ENCODE results near the gene DNAH9.

Gene DNAH9

DNA sequence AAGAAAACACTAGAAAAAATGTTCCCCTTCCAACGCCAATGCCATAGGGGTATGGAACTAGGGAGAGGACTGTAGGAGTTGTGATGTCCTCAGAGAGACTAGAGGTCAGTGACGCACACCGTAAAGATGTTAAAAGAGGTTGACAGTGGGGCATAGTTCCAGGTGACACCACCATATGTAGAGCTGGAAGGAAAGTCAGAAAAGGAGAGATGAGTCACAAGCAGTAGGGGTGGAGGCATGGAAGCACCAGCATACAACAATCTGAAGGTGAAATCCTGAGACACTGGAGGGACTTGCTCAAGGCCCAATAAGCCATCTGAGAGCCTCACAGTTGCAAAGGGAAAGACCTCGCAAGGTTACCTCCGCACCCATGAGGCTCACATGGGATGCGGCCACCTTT, 323.0 kb downstream of the DNAH9 start:
- TF ChIP-seq, protein P1, sequence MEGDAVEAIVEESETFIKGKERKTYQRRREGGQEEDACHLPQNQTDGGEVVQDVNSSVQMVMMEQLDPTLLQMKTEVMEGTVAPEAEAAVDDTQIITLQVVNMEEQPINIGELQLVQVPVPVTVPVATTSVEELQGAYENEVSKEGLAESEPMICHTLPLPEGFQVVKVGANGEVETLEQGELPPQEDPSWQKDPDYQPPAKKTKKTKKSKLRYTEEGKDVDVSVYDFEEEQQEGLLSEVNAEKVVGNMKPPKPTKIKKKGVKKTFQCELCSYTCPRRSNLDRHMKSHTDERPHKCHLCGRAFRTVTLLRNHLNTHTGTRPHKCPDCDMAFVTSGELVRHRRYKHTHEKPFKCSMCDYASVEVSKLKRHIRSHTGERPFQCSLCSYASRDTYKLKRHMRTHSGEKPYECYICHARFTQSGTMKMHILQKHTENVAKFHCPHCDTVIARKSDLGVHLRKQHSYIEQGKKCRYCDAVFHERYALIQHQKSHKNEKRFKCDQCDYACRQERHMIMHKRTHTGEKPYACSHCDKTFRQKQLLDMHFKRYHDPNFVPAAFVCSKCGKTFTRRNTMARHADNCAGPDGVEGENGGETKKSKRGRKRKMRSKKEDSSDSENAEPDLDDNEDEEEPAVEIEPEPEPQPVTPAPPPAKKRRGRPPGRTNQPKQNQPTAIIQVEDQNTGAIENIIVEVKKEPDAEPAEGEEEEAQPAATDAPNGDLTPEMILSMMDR (IDR thresholded peaks at IDR 0.05; ENCODE audit: extremely low read depth, missing control alignments), result no peak
- no peak for DNase-seq (ENCODE audit: low spot score)

DNA sequence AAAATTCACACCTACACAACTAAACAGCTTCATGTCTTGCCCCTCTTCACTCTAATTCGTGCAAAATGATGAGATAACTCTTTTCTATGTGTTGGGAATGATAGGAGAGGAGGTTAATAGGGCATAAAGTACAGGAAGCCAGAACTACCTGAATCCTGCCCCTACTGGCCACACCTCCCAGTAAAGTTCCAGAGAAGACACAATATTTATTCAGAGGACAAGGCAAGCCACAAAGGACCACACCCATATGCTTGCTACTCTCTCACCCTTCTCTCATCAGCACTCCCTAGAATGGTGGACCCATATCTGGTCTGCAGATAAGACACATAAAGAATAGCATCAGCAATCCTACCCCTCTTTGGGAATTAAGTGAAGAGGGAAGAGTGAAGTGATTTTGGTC, 324.4 kb downstream of the DNAH9 start:
- no peak for DNase-seq (ENCODE audit: low spot score)
- TF ChIP-seq, protein P1 (IDR thresholded peaks at IDR 0.05; ENCODE audit: extremely low read depth, missing control alignments), result no peak

DNA sequence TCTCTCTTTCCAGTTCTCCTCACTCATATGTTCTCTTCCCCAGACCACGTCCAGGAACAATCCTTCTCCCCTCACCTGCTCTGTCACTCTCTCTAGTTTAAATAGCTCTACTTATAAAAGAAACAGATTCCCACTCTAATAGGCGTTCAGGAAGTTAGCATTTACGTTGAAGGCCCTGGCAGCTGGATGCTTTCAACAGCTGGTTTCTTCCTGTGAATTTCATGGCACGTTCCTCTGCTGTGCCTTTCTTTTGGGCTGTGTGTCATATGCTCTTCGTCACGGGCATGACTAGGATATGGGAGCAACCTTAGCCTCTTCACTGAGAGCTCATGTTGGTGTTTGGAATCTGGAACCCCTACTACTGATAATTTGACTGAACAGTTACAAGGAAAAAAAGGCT, 325.8 kb downstream of the DNAH9 start:
- DNase-seq (ENCODE audit: low spot score), result no peak

DNA sequence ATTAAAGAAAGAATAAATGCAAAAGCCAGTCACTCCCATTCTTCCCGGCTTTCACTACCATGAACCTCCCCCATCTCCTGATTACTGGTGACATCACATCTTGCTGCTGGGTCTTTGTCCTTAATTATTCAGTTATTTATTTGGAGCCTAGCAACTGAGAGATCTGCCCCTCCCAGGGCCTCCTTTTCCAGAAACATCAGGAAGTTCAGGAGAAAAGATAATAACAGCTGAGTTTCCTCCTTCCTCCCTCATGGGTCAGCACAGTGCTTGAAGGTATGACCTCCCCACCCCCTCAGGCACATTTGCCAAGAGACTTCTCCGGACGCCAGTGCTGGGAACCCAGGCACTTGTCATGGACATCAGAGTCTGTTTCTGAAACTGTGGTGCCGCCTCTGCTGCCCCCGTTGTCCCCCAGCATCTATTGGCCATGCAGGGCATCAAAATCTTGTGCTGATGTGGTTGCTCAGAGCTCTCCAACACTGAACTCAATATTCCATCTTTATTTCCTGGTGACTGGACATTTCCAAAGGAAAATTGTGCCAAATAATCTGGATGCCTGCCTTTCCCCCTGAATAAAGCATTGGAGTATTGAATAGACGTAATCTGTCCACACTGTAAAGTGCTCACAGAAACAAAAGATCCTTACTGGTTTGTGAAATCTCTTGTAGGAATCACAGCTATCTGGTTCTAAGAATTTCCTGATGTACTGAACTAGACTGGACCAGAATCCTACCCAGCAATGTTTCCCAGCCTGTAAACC, 327.2 kb downstream of the DNAH9 start:
- TF ChIP-seq, protein P1 (IDR thresholded peaks at IDR 0.05; ENCODE audit: extremely low read depth, missing control alignments), result no peak
- DNase-seq (ENCODE audit: low spot score), result no peak

More for the DNA sequence above, 325.8 kb downstream of the DNAH9 start:
- TF ChIP-seq, protein P1 (IDR thresholded peaks at IDR 0.05; ENCODE audit: extremely low read depth, missing control alignments), result no peak

DNA sequence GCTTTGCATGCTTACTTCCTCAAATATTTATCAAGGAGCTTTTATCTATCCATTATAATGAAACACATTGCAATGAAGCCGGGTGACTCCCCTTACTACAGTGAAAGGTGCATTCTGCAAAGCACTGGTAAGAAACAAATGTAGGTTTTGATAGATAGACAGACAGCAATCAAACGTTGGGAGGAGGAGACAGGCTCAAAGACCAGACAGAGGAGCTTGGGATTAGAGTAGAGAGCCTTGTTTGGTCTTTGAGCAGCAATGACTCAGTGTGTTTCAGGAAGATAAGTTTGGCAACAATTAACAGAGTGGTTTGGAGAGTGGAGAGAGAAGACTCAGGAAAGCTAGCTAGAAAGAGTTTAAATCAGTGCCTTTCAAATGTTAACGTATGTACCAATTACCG, 330.2 kb downstream of the DNAH9 start:
- DNase-seq (ENCODE audit: low spot score), result no peak
- TF ChIP-seq, protein P1 (IDR thresholded peaks at IDR 0.05; ENCODE audit: extremely low read depth, missing control alignments), result no peak

DNA sequence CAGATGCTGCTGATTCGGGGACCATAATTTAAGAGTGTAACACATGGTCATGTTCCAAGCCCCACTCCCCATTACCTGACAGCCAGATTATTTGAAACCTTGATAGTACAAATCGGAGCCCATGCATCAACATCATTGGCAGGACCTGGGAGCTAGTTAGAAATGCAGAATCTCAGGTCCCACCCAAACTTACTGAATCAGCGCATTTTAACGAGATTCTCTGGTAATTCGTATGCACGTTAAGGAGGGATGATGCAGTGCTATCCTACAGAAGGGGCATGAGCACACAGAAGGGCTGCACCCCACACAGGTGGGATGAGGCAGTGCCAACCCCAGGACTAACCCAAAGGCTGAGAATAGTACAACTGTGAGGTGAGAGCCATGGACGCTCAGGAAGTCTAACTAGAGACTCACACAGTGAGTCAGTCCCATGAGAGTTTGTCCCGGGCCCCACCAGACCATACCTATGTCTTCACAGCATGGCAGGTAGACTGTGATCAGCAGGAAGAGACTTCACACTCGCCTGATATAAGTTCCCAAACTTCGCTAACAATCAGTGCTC, 334.1 kb downstream of the DNAH9 start:
- DNase-seq (ENCODE audit: low spot score), result no peak
- TF ChIP-seq, protein P1 (IDR thresholded peaks at IDR 0.05; ENCODE audit: extremely low read depth, missing control alignments), result no peak

DNA sequence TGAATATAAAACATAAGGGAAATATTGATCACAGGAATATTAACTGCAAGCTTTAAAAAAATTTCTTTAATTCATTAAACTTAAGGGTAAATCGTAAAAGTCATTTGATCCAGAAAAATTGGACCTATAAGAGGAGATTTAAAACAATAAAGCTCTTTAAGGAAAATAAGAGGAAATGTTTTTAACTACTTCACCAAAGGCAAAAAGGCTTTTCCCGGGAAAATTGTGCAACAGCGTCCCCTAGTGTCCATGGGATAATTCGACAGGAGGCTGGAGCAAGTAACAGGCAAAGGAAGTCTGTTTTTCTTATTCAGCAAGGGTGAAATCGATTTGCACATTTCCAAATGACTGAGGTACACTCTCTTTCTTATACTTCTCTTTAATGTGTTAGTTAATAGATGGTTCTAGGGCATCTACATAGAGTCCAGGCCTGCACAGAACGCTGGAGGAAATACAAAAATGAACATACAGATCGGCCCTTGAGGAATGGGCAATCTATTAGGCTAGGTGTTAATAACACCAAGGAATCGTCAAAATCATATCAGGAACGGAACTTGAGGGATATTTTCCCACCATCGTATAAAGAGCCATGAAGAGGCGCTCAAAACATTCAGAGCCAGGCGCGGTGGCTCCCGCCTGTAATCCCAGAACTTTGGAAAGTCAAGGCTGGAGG, 337.6 kb downstream of the DNAH9 start:
- DNase-seq (ENCODE audit: low spot score), result no peak
- TF ChIP-seq, protein P1 (IDR thresholded peaks at IDR 0.05; ENCODE audit: extremely low read depth, missing control alignments), result peak; percentile 39
